Measurements from ENCODE around the gene AIF1. TPM values are rescaled to one million over a fixed set of nuclear protein-coding genes. Genes with fewer than 3 reads are reported as not detected.

Gene AIF1
- total and polyA plus RNA-seq, 3 donors from 2014 or later, result 2.9 to 34.8 (median 6.3) TPM

- Histone ChIP-seq H3K27ac (no peak overlapping the region), H3K4me3 (no peak overlapping the region), H3K27me3 (no peaks in the 10 kb centered on the region), H3K36me3 (ENCODE audit: low read depth, missing control alignments) (no peaks in the 10 kb centered on the region), H3K9me3 (no peaks in the 10 kb centered on the region), H3K4me1 (peaks cover 15% of the 10 kb centered on the region)
- intact Hi-C loops (cut with DNase I; ENCODE audit: low total_unique reads), result no loop called here
- TF ChIP-seq POLR2A (IDR thresholded peaks at IDR 0.05) (no peak), CTCF (IDR thresholded peaks at IDR 0.05) (no peak)
- 87 to 88% methylated on average over 10 of the region's 10 CpGs for WGBS, 2 donors
- no peak for DNase-seq
Observed at GRCh38 chr6:31624070-31624469, 9.0 kb downstream of the AIF1 start.

- Histone ChIP-seq H3K4me1 (peaks cover 9% of the 10 kb centered on the region), H3K9me3 (no peaks in the 10 kb centered on the region), H3K4me3 (no peak overlapping the region), H3K27me3 (no peaks in the 10 kb centered on the region), H3K27ac (no peak overlapping the region), H3K36me3 (ENCODE audit: low read depth, missing control alignments) (peaks cover 3% of the 10 kb centered on the region)
- TF ChIP-seq CTCF (IDR thresholded peaks at IDR 0.05) (no peak), POLR2A (IDR thresholded peaks at IDR 0.05) (no peak)
- 86 to 94% methylated on average over 9 to 10 of the region's 10 CpGs for WGBS, 2 donors
- intact Hi-C loops (cut with DNase I; ENCODE audit: low total_unique reads), result no loop called here
- DNase-seq, result no peak
Observed at GRCh38 chr6:31626952-31627351, 11.9 kb downstream of the AIF1 start.

- DNase-seq, result no peak
- H3K27ac ChIP-seq, result no peak overlapping the region
- WGBS, 2 donors, result 94 to 100% methylated on average over 3 to 19 of the region's 19 CpGs
- peaks cover 3% of the 10 kb centered on the region for H3K36me3 ChIP-seq (ENCODE audit: low read depth, missing control alignments)
- TF ChIP-seq POLR2A (IDR thresholded peaks at IDR 0.05) (no peak), CTCF (IDR thresholded peaks at IDR 0.05) (no peak)
- intact Hi-C loops (cut with DNase I; ENCODE audit: low total_unique reads), result no loop called here
- H3K27me3 ChIP-seq, result no peaks in the 10 kb centered on the region
- peaks cover 3% of the 10 kb centered on the region for H3K4me1 ChIP-seq
- H3K4me3 ChIP-seq, result no peak overlapping the region
- no peaks in the 10 kb centered on the region for H3K9me3 ChIP-seq
Observed at GRCh38 chr6:31627690-31628287, 12.8 kb downstream of the AIF1 start.

- no peak overlapping the region for H3K4me3 ChIP-seq
- no peaks in the 10 kb centered on the region for H3K27me3 ChIP-seq
- DNase-seq, result no peak
- peaks cover 3% of the 10 kb centered on the region for H3K36me3 ChIP-seq (ENCODE audit: low read depth, missing control alignments)
- intact Hi-C loops (cut with DNase I; ENCODE audit: low total_unique reads), result no loop called here
- no peak for TF ChIP-seq CTCF (IDR thresholded peaks at IDR 0.05)
- no peak for TF ChIP-seq POLR2A (IDR thresholded peaks at IDR 0.05)
- WGBS, 2 donors, result 85 to 86% methylated on average over 7 of the region's 7 CpGs
- no peak overlapping the region for H3K27ac ChIP-seq
- H3K4me1 ChIP-seq, result peaks cover 4% of the 10 kb centered on the region
- no peaks in the 10 kb centered on the region for H3K9me3 ChIP-seq
Observed at GRCh38 chr6:31629014-31629413, 14.0 kb downstream of the AIF1 start.
